ENCODE measurements around the gene UIMC1.

UIMC1 gene

GRCh38 chr5:176902102-176902814 is 104.3 kb downstream of the UIMC1 start:
- DNase-seq (ENCODE audit: low spot score): no peak

GRCh38 chr5:176901260-176902101 is 105.1 kb downstream of the UIMC1 start:
- DNase-seq (ENCODE audit: low spot score): no peak

GRCh38 chr5:176900780-176901204 is 105.8 kb downstream of the UIMC1 start:
- no peak for DNase-seq (ENCODE audit: low spot score)

DNA sequence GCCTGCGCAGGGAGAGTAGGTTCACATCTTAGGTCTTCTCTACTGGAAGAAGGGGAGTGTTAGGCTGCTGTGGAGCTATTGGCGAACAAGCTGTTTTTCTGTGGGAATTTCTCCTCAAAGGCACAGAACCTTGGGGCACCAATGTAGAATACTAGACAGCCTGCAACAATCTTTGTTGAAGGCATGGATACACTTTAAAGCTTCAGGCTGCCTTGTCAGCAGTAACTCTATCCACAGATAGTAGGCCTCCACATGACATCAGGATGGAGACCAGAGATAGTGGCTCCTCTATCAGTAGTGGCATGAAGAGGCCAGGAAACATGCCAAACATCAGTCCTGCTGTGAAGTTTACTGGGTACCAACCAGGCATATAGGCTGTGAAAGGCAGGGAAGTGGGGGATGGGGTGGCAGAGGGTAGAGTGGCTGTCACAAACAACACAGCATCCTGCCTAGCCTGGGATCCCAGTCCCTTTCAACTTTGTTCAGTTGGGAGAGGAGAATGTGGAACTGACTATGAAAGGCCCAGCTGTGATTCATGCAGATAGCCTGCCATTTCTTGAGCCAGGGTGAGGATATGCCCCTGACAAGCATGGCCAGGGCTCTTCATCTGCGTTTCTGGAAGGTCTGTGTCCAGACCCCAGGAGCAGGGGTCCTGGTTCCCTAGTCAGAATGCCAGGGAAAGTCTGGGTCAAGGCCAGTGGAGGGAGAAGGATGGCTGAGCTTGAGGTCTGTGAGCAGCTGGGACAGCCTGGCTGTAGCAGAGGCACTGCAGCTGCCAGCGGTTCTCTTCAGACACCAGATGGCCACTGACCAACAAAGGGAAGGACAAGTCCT is 106.4 kb downstream of the UIMC1 start:
- DNase-seq (ENCODE audit: low spot score): no peak

GRCh38 chr5:176899296-176899891 is 107.2 kb downstream of the UIMC1 start, which contains the start of gene HK3:
TSS of gene HK3 (minus strand) at chr5:176899346. CDS start at chr5:176896159, 3,187 bp downstream.
- no peak for DNase-seq (ENCODE audit: low spot score)

GRCh38 chr5:176897263-176897662 is 109.3 kb downstream of the UIMC1 start:
- DNase-seq (ENCODE audit: low spot score): no peak

- no peak for DNase-seq (ENCODE audit: low spot score)
Measured at GRCh38 chr5:176895831-176896230, 110.7 kb downstream of the UIMC1 start.

GRCh38 chr5:176894298-176894697 is 112.3 kb downstream of the UIMC1 start:
- no peak for DNase-seq (ENCODE audit: low spot score)

GRCh38 chr5:176892663-176893062 is 113.9 kb downstream of the UIMC1 start:
- no peak for DNase-seq (ENCODE audit: low spot score)

DNA sequence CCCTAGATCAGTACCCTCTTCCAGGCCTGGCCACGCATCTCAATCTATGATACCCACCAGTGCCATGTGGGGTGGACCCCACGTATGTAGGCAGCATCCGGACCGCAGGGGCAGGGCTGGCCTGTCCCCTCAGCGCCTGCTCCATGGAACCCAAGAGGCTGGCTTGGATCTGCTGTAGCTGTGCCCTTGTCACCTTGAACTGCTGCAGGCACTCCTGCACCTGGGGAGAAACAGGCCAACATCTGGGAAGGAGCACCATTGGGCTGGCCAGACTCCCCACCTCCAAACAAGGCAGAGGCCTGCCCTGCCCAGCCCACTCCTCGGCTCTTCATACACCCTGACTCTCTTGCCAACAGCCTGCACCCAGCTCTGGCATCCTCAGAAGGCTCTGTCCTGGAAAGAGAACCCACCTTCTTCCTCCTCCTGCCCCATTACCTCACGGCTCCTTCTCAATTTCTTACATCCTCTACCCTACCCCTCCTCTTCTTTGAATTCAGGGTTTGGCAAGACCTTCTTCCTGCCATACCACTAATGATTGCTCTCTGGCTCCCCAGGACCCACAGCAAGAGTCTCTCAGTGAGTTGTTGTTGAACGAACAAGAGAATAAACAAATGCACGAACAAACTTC is 115.1 kb downstream of the UIMC1 start:
- no peak for DNase-seq (ENCODE audit: low spot score)

DNA sequence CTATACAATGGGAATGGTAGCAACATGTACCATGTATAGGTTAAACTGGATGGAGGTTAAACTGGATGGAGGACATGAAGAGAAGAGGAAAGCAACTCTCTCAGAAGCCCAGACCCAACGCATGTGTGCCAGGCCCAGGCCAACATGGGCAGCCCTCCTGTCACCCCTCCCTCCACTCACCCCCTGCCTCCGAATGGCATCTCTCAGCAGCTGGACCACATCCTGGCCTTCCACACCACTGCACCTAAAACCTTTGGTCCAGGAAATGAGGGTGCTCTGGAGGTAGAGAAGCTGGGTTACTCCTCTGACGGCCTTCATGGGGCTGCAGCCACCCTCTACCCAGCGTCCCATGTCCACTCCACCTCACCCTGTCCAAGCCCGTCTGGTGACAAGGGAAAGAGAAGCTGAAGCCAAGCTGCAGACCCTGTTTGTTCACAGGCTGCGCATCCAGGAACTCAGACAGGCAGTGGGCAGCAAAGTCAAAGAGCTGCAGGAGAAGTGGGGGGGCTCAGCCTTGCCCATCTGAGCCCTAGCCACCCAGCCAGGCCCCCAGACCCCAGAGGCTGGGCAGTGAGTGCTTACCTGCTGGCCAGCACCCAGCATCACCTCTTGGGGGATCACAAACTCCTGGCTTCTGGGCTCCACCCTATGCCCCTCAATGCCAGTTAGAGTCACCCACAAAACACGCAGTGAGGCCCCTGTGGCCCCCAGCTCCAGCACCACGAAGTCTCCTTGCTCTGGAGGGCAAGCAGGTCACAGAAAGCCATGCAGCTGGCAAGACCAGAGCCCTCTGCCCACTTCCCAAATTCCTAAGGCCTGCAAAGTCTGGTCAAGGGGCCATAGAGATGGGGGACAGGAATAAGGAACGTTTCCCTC is 115.9 kb downstream of the UIMC1 start:
- no peak for DNase-seq (ENCODE audit: low spot score)

- DNase-seq (ENCODE audit: low spot score): no peak
Measured at GRCh38 chr5:176889321-176890280, 117.0 kb downstream of the UIMC1 start.

- DNase-seq (ENCODE audit: low spot score): no peak
Measured at GRCh38 chr5:176888865-176889165, 117.8 kb downstream of the UIMC1 start.

- no peak for DNase-seq (ENCODE audit: low spot score)
Measured at GRCh38 chr5:176888016-176888864, 118.3 kb downstream of the UIMC1 start.

GRCh38 chr5:176887252-176887849 is 119.2 kb downstream of the UIMC1 start:
- DNase-seq (ENCODE audit: low spot score): peak; percentile 67

DNA sequence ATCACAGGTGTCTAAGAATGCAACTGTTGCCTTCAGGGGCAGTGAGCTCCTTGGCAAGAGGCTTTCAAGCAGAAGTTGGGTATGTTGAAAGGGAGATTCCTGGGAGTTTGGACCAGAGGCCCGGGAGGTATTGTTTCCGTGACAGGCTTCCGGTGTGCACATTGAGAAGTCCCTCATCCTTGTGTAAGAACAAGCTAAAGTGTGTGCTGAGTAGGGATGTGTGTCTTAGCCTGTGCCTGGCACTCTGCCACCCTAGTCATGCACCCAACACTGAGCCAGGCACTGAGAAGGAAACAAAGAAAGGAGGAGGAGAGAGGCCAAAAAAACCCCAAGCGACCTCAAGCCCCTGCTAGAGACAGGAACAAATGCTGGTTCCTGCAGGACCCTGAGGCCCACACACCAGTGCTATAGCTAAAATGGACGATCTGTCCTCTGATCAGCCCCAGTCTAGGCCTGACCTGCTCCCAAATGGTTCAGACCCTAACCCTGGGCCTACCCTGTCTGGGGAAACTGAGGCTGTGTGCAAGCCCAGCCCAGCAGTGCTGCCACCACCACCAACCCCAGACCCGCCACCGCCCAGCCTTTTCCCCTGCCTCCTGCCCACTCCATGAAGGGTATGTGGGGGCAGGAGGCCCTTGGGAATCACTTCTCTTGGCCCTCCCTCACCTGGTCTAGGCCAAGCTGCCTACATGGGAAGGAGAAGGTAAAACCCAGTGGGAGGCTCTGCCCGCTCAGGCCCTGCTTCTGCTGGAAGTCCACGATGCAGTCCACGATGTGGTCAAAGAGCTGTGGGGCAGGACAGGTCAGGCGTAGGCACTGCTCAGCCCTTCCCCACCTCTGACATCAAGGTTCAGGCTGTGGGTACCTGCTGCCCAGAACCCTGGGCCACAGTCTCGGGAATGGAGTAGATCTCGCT is 120.0 kb downstream of the UIMC1 start:
- no peak for DNase-seq (ENCODE audit: low spot score)

DNA sequence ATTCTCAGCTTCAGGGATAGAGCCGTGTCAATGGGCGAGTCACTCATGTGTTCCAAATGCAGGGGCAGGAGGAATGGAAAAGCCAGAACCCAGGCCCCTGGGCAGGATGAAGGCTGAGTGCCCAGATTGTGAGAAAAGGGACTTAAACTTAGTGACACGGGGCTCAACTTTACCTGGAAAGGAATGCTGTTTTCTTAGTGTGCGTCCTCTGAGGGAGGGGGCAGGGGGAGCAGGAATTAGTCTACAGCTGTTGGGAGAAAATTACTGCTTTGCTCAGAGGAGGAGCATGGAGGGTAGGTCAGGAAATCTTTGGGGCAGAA is 122.0 kb downstream of the UIMC1 start:
- no peak for DNase-seq (ENCODE audit: low spot score)

Data from iPS-NIHi11 (cell line).